Chondrocyte (in vitro differentiated cells): ENCODE measurements around the gene VASH2. TPM values are rescaled to one million over a fixed set of nuclear protein-coding genes. Genes with fewer than 3 reads are reported as not detected.
"Not testable (repeated sequence)": the region's sequence is repeated elsewhere in the genome, so short reads cannot be mapped to it uniquely, and the experiment has no call there.

ENCODE experiments used
- DNase-seq: peaks from one replicate; pipeline ENCODE4 v3.0.0; 2021; ENCODE audit warnings: mixed read lengths, low spot score
- H3K27ac Mint-ChIP-seq: one replicate; pipeline ENCODE4 v1.8.0; 2021; ENCODE audit warnings: mild to moderate bottlenecking, moderate library complexity, mixed read lengths; ENCODE audit not compliant: unreplicated experiment
- H3K27me3 Mint-ChIP-seq: 2 replicates; pipeline ENCODE4 v1.8.0; 2021; ENCODE audit warnings: low read depth, mixed read lengths
- H3K36me3 Mint-ChIP-seq: 2 replicates; pipeline ENCODE4 v1.8.0; 2021; ENCODE audit warnings: low read depth, mixed read lengths
- H3K4me1 Mint-ChIP-seq: 2 replicates; pipeline ENCODE4 v1.8.0; 2021; ENCODE audit warnings: low read depth, mild to moderate bottlenecking, mixed read lengths
- H3K4me3 Mint-ChIP-seq: one replicate; pipeline ENCODE4 v1.8.0; 2021; ENCODE audit warnings: mild to moderate bottlenecking, moderate library complexity, mixed read lengths; ENCODE audit not compliant: unreplicated experiment
- H3K9me3 Mint-ChIP-seq: 2 replicates; pipeline ENCODE4 v1.8.0; 2021; ENCODE audit warnings: low read depth, mixed read lengths
- total RNA-seq: library from RNA; stranded (reverse); gene quantifications from 3 replicates; pipeline ENCODE4 v1.2.1, GENCODE V29; 2021
- TF ChIP-seq, protein P1 (sequence below): fragments of 200-600 bp; sonication (generic); IDR thresholded peaks from 2 replicates; pipeline ENCODE4 v1.5.0; 2021; ENCODE audit warnings: antibody characterized with exemption, mild to moderate bottlenecking, moderate library complexity

Gene VASH2
- total RNA-seq, 1 donor from 2014 or later = 2.3 TPM

DNA sequence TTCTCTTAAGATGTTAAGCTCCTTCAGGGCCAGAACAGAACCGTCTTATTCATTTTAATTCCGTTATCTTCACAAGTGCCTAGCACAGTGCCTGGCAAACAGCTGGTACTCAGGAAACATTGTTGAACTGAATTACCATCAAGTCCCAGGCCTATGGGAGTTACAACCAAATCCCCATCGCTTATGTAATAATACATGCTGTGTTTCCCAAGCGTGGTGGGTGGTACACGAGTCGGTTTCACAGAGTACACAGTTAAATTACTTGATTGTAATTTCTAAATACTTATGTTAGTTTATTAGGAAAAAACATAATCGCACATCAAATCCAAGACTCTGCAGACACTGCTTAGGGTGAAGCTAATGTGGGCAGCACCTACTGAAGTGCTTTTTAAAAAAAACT lies 64.3 kb downstream of the VASH2 start:
- H3K36me3 Mint-ChIP-seq = peaks cover 4% of the 10 kb centered on the region
- peak overlapping the region; percentile 96 for H3K4me3 Mint-ChIP-seq
- H3K27me3 Mint-ChIP-seq = no peaks in the 10 kb centered on the region
- peak overlapping the region; percentile 97 for H3K27ac Mint-ChIP-seq
- peaks cover 20% of the 10 kb centered on the region for H3K4me1 Mint-ChIP-seq
- no peaks in the 10 kb centered on the region for H3K9me3 Mint-ChIP-seq
- DNase-seq = no peak
- TF ChIP-seq, protein P1, sequence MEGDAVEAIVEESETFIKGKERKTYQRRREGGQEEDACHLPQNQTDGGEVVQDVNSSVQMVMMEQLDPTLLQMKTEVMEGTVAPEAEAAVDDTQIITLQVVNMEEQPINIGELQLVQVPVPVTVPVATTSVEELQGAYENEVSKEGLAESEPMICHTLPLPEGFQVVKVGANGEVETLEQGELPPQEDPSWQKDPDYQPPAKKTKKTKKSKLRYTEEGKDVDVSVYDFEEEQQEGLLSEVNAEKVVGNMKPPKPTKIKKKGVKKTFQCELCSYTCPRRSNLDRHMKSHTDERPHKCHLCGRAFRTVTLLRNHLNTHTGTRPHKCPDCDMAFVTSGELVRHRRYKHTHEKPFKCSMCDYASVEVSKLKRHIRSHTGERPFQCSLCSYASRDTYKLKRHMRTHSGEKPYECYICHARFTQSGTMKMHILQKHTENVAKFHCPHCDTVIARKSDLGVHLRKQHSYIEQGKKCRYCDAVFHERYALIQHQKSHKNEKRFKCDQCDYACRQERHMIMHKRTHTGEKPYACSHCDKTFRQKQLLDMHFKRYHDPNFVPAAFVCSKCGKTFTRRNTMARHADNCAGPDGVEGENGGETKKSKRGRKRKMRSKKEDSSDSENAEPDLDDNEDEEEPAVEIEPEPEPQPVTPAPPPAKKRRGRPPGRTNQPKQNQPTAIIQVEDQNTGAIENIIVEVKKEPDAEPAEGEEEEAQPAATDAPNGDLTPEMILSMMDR = no peak

GRCh38 chr1:213015099-213016050 lies 65.0 kb downstream of the VASH2 start, which contains the start of gene ANGEL2:
TSS of gene ANGEL2 (minus strand) at chr1:213015867. CDS start at chr1:213015671, 196 bp downstream.
- H3K27me3 Mint-ChIP-seq = no peaks in the 10 kb centered on the region
- DNase-seq = peak; percentile 98
- H3K4me3 Mint-ChIP-seq = peak within 1 kb of the TSS; percentile 96
- TF ChIP-seq, protein P1 = no peak
- peaks cover 4% of the 10 kb centered on the region for H3K36me3 Mint-ChIP-seq
- H3K4me1 Mint-ChIP-seq = peaks cover 20% of the 10 kb centered on the region
- H3K27ac Mint-ChIP-seq = peak within 1 kb of the TSS; percentile 97
- H3K9me3 Mint-ChIP-seq = no peaks in the 10 kb centered on the region

- TF ChIP-seq, protein P1 = no peak
- H3K36me3 Mint-ChIP-seq = no peaks in the 10 kb centered on the region
- DNase-seq = no peak
- H3K27me3 Mint-ChIP-seq = no peaks in the 10 kb centered on the region
- H3K4me3 Mint-ChIP-seq = no peak overlapping the region
- H3K4me1 Mint-ChIP-seq = peaks cover 20% of the 10 kb centered on the region
- H3K9me3 Mint-ChIP-seq = no peaks in the 10 kb centered on the region
- H3K27ac Mint-ChIP-seq = no peak overlapping the region
Measured at GRCh38 chr1:213017447-213018273, 67.3 kb downstream of the VASH2 start.

DNA sequence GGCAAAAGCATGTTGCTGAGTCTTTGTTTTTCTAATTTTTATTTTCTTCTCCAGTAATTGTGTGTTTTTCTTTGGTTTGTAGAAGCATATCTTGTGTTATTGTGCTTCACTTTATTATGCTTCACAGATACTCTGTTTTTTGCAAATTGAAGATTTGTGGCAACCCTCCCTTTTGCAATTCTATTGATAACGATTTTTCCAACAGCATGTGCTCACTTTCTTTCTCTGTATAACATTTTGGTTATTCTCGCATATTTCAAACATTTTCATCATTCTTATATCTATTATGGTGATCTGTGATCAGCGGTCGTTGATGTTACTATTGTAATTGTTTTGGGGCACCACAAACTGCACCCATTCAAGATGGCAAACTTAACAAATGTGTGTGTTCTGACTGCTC lies 69.1 kb downstream of the VASH2 start:
- H3K27ac Mint-ChIP-seq = no peak overlapping the region
- H3K4me1 Mint-ChIP-seq = peaks cover 6% of the 10 kb centered on the region
- TF ChIP-seq, protein P1 = no peak
- H3K36me3 Mint-ChIP-seq = no peaks in the 10 kb centered on the region
- H3K4me3 Mint-ChIP-seq = no peak overlapping the region
- H3K27me3 Mint-ChIP-seq = no peaks in the 10 kb centered on the region
- no peak for DNase-seq
- H3K9me3 Mint-ChIP-seq = no peaks in the 10 kb centered on the region

DNA sequence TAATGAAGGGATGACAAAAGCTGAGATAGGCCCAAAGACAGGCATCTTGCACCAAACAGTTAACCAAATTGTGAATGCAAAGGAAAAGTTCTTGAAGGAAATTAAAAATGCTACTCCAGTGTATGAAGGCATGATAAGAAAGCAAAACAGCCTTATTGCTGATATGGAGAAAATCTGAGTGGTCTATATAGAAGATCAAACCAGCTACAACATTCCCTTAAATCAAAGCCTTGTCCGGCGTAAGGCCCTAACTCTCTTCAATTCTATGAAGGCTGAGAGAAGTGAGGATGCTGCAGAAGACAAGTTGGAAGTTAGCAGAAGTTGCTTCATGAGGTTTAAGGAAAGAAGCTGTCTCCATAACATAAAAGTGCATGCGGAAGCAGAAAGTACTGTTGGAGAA lies 69.7 kb downstream of the VASH2 start:
- H3K4me3 Mint-ChIP-seq = no peak overlapping the region
- H3K27ac Mint-ChIP-seq = no peak overlapping the region
- DNase-seq = no peak
- TF ChIP-seq, protein P1 = no peak
- no peaks in the 10 kb centered on the region for H3K9me3 Mint-ChIP-seq
- H3K4me1 Mint-ChIP-seq = peaks cover under 1% of the 10 kb centered on the region
- H3K27me3 Mint-ChIP-seq = no peaks in the 10 kb centered on the region
- H3K36me3 Mint-ChIP-seq = no peaks in the 10 kb centered on the region

GRCh38 chr1:213027024-213027423 lies 76.7 kb downstream of the VASH2 start:
- H3K27ac Mint-ChIP-seq = peak overlapping the region; percentile 37
- not testable (repeated sequence) for DNase-seq, H3K36me3 Mint-ChIP-seq, H3K4me1 Mint-ChIP-seq, H3K4me3 Mint-ChIP-seq
- peaks cover 29% of the 10 kb centered on the region for H3K27me3 Mint-ChIP-seq
- H3K9me3 Mint-ChIP-seq = peaks cover 12% of the 10 kb centered on the region
